Frontal cortex (tissue), 4 donors: Measurements from ENCODE around the gene HS3ST5. TPM values are rescaled to one million over a fixed set of nuclear protein-coding genes. Genes with fewer than 3 reads are reported as not detected.
"Not testable (repeated sequence)": the region's sequence is repeated elsewhere in the genome, so short reads cannot be mapped to it uniquely, and the experiment has no call there.

Experiments
- DNase-seq, 2 donors: peaks; one replicate each; pipeline ENCODE4 v3.0.0; 2012; ENCODE audit warnings: low spot score in 2 of 2
- FAIRE-seq: peaks from 2 replicates; lab custom pipeline; 2012; peaks lifted over from hg19 to GRCh38; lab: Jason Lieb, UNC
- total RNA-seq: library from RNA; depleted of rRNA; stranded (reverse); fragments of >200 nt; gene quantifications from one replicate; pipeline ENCODE4 v1.2.3, GENCODE V29; 2014
- donor health status: control.
- donor health status: control.
- donor health status: control.

HS3ST5 gene
- total RNA-seq, 1 donor from 2014 or later: 13.9 TPM

DNA sequence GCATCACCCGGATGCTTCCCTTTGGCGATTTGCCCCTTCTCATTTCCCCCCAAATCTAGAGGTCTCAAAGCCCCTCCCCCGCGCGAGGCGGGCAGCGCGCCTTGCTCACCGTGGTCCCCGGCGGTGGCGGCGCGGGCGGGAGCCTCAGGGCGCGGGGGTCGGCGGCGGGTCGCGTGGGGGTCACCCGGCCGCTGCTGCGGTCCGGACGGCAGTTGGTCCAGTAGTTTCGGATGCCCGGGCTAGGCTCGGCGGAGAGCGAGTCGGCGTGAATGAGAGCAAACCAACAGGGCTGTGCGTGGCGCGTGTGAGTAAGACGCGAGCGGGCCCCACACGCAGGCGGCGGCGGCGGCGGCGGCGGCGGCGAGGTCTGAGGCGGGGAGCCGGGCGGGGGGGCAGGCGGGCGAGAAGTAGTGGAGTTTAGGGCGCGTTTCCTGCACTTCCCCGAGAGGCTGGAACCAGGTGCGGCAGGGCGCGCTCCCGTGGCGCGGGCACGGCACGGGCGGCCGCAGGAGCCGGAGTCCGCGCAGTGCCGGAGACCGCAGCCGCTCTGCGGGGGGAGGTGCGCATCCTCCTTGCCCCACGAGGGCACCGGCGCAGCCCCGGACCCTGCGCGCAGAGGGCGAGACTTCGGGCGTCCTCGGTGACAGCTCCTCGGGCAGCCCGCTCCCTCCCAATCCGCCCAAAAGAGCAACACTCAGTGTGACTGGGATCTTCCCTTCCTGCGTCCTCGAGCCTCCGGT is 567 bp downstream of the HS3ST5 start:
- DNase-seq (peak; percentile 29 to 58), FAIRE-seq (no peak)

DNA sequence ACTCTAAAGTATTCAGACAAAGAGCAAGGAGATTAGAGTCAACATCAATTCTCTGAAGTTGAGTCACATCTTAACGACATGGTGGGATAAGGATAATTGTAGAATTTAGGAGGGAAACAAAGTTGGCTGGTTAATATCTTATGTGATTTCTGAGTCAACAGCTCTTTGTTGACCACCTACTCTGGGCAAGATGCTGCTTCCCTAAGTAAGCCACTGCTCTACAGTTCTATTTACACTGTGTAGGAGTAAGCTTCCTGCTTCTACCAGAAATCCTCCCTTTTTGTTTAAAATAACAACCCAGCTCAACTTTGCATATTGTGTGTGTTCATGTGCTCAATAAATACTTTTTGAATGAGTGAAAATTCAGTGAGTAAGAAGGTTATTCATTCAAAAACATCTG is 3.1 kb downstream of the HS3ST5 start:
- DNase-seq: no peak
- no peak for FAIRE-seq

GRCh38 chr6:114334237-114334636 is 8.6 kb downstream of the HS3ST5 start:
- no peak for FAIRE-seq

GRCh38 chr6:114327074-114327473 is 15.7 kb downstream of the HS3ST5 start:
- no peak for DNase-seq
- no peak for FAIRE-seq

More at GRCh38 chr6:114334237-114334636, 8.6 kb downstream of the HS3ST5 start:
- DNase-seq: no peak

DNA sequence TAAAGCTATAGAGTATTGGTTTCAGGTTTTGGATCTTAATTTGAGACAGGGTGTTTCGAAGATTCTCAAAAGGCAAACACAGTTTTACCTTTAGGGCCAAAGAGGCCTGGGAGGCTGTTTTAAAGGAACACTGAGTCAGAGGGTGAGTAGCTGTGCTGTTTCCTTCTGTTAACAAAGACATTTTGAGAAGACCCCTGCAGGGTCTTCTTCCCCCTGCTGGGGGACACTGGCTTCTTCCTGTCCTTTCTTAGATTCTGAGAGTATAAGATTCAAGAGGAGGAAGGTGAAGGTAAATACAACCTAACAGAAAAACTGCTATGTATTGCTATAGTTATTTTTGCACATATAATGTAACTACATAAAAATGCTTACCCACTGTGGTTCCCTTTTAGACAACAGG is 19.0 kb downstream of the HS3ST5 start:
- FAIRE-seq: no peak

DNA sequence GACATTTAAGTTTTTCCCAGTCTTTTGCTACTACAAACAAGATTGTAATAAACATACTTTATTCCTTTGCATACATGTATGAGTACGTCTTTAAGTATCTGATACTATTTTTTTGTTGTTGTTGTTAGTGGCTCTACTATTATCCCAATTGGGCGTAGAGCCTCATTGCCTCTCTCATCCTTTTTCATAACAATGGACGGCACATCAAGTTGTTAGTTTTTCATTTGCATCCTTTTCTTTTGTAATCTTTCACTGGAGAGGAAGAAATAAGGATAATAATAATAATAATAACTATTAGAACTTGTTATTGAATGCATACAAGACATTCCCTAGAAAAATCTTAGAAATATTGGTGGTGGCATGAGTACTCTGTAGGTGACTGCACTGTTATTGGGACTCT is 23.1 kb downstream of the HS3ST5 start:
- no peak for FAIRE-seq
- DNase-seq: no peak

More for the DNA sequence above, 19.0 kb downstream of the HS3ST5 start:
- DNase-seq: no peak

GRCh38 chr6:114315831-114316595 is 26.8 kb downstream of the HS3ST5 start:
- DNase-seq (no peak), FAIRE-seq (no peak)

GRCh38 chr6:114313816-114314215 is 29.0 kb downstream of the HS3ST5 start:
- FAIRE-seq, DNase-seq: not testable (repeated sequence)

GRCh38 chr6:114312931-114313330 is 29.9 kb downstream of the HS3ST5 start:
- FAIRE-seq (no peak), DNase-seq (no peak)

GRCh38 chr6:114310053-114310452 is 32.8 kb downstream of the HS3ST5 start:
- DNase-seq (no peak), FAIRE-seq (no peak)

DNA sequence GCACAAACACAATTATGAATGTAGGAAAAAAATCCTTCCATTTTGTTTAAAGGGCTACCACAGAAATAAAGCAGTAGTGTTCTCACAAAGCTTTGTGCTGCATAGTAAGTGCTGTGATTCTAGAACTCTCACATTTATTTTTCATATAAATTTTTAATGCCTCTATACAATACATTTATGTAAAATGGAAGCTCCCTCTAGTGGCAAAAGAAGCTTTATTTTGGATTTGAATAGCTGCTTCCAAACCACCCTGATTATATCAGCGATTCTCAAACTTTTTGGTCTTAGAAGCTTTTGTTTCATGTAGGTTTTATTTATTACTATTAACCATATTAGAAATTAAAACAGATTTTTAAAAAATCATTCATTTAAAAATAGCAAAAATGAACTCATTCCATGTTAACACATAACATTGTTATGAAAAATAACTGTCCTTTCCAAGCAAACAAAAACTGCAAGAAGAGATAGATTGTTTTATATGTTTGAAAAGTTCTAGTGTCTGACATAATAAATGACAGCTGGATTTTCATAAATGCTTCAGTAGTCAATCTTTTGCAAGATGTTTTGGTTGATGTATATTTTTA is 38.4 kb downstream of the HS3ST5 start:
- no peak for DNase-seq
- FAIRE-seq: peak; percentile 90

GRCh38 chr6:114301596-114302219 is 41.1 kb downstream of the HS3ST5 start:
- DNase-seq: no peak
- no peak for FAIRE-seq

DNA sequence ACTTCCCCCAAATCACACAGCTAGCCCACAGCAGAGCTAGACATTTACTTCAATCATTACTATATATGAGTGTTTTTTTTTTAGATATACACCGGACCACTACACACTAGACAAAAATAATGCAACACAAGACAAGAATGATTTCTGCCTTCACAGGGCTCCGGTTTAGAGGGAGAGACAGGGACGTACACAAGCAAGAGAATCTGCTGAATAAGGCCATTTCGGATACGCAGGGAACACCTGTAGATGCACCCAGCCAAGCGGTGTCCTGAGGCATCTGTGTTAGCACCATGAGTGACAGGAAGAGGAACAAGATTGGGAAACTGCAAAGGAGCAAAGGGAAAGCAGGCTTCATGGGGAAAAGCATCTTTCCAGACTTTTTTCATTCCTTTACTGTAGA is 45.7 kb downstream of the HS3ST5 start:
- no peak for FAIRE-seq

GRCh38 chr6:114292431-114292830 is 50.4 kb downstream of the HS3ST5 start:
- no peak for FAIRE-seq

More for the DNA sequence above, 45.7 kb downstream of the HS3ST5 start:
- no peak for DNase-seq

GRCh38 chr6:114291428-114291827 is 51.4 kb downstream of the HS3ST5 start:
- FAIRE-seq: no peak
- DNase-seq: no peak

More at GRCh38 chr6:114292431-114292830, 50.4 kb downstream of the HS3ST5 start:
- DNase-seq: no peak

DNA sequence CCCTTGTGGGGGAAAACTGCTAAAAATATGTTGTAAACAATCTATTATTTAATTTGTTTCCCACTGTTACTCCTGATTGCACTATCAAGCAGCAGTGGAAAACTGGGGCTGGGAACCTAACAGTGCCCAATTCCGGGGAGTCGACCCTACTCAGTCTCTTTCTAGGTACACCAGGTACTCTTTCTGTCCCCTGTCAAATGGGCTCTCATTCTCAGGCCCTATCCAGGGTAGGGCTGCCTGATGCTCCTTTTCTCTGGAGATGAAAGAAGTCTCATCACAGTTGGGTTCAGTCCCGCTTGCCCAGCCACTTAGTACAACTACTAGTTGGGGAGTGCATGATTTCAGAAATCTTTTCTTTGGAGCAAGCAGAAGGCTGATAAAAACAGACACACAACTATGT is 52.0 kb downstream of the HS3ST5 start:
- FAIRE-seq (no peak), DNase-seq (no peak)

DNA sequence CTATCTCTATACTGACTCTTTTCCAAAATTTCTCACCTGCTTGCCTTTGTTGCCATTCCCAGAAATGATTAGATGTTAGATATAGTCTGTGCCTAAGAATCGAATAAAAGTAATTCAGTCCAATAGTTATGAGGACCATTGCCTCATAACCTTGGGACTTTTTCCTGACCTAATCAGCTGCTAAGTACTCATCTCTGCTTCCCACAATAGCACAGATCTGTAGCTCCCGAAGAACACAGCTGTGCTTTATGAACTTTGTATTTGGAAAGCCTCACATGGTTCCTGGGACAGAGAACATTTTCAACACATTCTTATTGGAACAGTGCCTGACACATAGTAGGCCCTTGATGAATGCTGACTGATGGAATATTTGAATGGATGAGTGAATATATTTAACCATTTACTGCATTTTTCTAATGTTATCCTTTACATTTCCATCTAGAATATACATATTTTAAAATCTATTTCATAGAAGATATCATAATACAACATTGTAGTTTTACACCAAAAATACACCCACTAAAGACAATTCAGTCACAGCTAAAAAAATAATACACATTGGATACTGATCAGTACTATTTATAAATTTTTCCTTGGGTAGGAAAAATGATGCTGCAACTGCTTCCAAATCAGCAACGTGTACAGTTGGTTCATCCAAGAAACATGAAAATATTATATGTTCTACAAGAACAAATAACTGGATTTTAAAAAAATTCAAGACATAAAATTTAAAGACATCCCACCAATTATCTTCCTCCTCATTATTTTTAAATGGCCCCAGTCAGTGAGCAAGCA is 53.9 kb downstream of the HS3ST5 start:
- FAIRE-seq (peak; percentile 62), DNase-seq (no peak)

DNA sequence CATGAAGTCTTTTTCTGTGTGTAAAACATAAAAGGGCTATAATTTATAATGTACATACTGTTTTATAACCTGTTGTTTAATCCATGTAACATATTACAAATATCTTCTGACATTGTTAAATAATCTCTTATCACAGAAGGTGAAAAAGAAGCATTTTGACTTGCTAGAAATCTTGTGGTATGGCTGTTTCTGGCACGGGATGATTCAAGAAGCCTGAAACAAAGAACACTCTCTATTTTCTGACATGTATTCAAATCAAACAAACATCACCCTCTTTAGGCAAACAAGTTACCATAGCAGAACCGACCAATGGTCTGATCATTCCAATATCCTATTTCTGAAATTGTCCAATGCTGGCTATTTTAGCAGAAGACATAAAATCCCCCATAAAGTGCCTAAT is 55.4 kb downstream of the HS3ST5 start:
- DNase-seq (no peak), FAIRE-seq (no peak)

GRCh38 chr6:114286211-114286610 is 56.6 kb downstream of the HS3ST5 start:
- FAIRE-seq (no peak), DNase-seq (no peak)

DNA sequence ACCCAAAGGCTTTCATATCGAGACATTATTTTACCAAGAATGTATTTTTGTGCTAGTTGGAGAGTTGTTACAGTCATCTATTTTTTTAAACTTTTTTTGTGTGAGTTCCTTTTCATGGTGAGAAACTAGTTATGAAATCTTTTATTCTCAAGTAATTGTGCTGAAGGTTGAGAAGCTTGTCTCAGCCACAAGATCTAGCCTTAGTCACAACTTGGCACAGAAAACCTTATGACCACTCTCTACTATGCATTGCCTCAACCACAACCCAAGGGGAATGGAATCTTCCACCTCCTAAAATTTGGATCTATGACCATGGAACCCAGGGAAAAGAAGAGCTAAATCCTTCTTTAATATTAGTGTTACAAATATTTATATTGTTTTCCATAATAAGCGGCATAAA is 58.5 kb downstream of the HS3ST5 start:
- FAIRE-seq: no peak
- no peak for DNase-seq
